ENCODE measurements around the gene RIPPLY1. TPM values are rescaled to one million over a fixed set of nuclear protein-coding genes. Genes with fewer than 3 reads are reported as not detected.

The RIPPLY1 gene
- polyA plus RNA-seq, 3 donors from 2014 or later: not detected

DNA sequence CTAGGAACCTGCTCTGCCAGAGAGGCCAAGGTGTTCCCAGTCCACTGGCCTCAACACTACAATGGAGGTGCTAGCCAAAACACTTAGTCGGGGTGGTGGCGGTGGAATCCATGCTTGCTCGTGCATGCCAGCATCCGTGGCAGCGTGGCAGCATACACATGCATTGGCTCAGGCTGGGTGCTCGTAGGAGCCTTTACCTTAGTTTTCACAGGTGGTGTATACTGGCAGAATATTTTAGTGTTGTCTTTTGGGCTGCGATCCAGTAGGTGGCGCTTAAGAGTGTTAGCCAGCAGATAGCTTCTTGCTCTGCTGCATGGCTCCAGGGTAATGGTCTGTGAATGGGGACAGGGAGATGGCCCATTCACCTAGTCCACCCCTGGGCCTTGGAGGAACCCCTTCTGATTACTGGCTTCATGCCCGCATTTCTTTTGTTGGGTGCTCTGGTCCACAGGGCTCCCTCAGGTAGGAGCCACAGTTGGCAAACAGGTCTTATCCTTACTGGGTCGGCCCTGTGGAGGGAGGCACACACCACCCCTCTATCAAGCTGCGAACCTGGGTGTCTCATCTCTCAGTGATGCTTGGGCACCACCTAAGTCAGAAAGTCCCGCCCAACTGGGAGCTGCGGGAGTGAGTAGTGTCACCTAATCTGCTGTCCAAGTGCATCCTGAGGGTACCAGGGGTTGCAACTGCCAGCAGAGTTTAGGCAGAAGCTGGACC, 40.0 kb downstream of the RIPPLY1 start:
- H3K27ac Mint-ChIP-seq: no peak overlapping the region
- no peaks in the 10 kb centered on the region for H3K4me1 Mint-ChIP-seq
- DNase-seq: peak in 1 of 3 donors; percentile 9
- H3K4me3 Mint-ChIP-seq: no peak overlapping the region
- H3K9me3 Mint-ChIP-seq: no peaks in the 10 kb centered on the region
- peaks cover 5 to 36% (median 5%) of the 10 kb centered on the region in 3 donors for H3K27me3 Mint-ChIP-seq (ENCODE audit: low read depth in 3 of 3)
- no peaks in the 10 kb centered on the region for H3K36me3 Mint-ChIP-seq

Other genes starting within 250 kb of the RIPPLY1 start
- gene RNF128, start 176.6 kb downstream of the RIPPLY1 start, polyA plus RNA-seq: not detected
- gene TBC1D8B, start 100.7 kb downstream of the RIPPLY1 start, polyA plus RNA-seq: under 1 TPM in 1 of 3 donors, not detected in 2; 0.07 TPM
- not detected for gene CLDN2, start 17.1 kb upstream of the RIPPLY1 start, polyA plus RNA-seq
- gene MORC4, start 96.9 kb upstream of the RIPPLY1 start, polyA plus RNA-seq: 1 to 10 TPM; 2.3 to 2.9 (median 2.5) TPM
- 10 to 100 TPM in 2 of 3 donors, 1 to 10 TPM in 1; 7.7 to 16.7 (median 12.0) TPM for gene RBM41, start 215.5 kb upstream of the RIPPLY1 start, polyA plus RNA-seq